ENCODE results near the gene MSMO1. TPM values are rescaled to one million over a fixed set of nuclear protein-coding genes. Genes with fewer than 3 reads are reported as not detected.

The MSMO1 gene
- total and polyA plus RNA-seq, 2 experiments from 2014 or later = 145 to 272 TPM

DNA sequence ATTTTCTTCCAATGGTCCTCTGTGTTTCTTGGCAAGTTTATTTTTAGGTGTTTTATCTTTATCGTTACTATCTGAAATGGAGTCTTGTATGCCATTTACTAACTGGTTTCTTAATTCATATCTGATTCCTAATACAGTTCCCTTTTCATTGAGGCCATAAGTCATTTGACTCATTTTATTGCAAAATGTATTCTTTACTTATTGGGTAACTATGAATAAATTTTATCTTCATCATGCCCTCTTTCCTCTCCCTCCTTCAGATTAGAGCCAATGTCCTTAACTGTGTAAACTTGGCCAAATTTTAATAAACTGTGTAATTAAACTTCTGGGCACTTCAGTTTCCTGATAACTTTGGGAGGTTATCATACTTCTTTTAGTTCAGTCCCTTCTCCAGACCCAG lies 19.3 kb upstream of the MSMO1 start:
- H3K36me3 ChIP-seq (ENCODE audit: insufficient read depth) = no peaks in the 10 kb centered on the region
- Mint-ChIP-seq H3K27ac (no peak overlapping the region), H3K4me3 (no peak overlapping the region), H3K4me1 (no peaks in the 10 kb centered on the region), H3K9me3 (no peaks in the 10 kb centered on the region), H3K27me3 (ENCODE audit: insufficient read depth, low read depth, poor library complexity) (no peaks in the 10 kb centered on the region), H3K36me3 (ENCODE audit: low read depth) (peaks cover 13% of the 10 kb centered on the region; the same call in 2 of the 3 replicates)
- TF ChIP-seq EZH2 (IDR thresholded peaks at IDR 0.05; ENCODE audit: low read depth, unreplicated experiment) (no peak), ZNF331 (CRISPR knock-in tag; IDR thresholded peaks at IDR 0.05; ENCODE audit: low read depth) (no peak), STAT1 (IDR thresholded peaks at IDR 0.05; ENCODE audit: unreplicated experiment) (no peak), POLR2AphosphoS5 (IDR thresholded peaks at IDR 0.05; ENCODE audit: low read depth) (no peak), NANOG (IDR thresholded peaks at IDR 0.05; ENCODE audit: borderline replicate concordance) (no peak), JUNB (IDR thresholded peaks at IDR 0.05; ENCODE audit: unreplicated experiment) (no peak), CREB1 (CRISPR knock-in tag; IDR thresholded peaks at IDR 0.05; ENCODE audit: low read depth) (no peak), ZNF114 (CRISPR knock-in tag; IDR thresholded peaks at IDR 0.05) (no peak), EZH2phosphoT487 (IDR thresholded peaks at IDR 0.05; ENCODE audit: unreplicated experiment) (no peak)
- TF ChIP-seq, protein P1, sequence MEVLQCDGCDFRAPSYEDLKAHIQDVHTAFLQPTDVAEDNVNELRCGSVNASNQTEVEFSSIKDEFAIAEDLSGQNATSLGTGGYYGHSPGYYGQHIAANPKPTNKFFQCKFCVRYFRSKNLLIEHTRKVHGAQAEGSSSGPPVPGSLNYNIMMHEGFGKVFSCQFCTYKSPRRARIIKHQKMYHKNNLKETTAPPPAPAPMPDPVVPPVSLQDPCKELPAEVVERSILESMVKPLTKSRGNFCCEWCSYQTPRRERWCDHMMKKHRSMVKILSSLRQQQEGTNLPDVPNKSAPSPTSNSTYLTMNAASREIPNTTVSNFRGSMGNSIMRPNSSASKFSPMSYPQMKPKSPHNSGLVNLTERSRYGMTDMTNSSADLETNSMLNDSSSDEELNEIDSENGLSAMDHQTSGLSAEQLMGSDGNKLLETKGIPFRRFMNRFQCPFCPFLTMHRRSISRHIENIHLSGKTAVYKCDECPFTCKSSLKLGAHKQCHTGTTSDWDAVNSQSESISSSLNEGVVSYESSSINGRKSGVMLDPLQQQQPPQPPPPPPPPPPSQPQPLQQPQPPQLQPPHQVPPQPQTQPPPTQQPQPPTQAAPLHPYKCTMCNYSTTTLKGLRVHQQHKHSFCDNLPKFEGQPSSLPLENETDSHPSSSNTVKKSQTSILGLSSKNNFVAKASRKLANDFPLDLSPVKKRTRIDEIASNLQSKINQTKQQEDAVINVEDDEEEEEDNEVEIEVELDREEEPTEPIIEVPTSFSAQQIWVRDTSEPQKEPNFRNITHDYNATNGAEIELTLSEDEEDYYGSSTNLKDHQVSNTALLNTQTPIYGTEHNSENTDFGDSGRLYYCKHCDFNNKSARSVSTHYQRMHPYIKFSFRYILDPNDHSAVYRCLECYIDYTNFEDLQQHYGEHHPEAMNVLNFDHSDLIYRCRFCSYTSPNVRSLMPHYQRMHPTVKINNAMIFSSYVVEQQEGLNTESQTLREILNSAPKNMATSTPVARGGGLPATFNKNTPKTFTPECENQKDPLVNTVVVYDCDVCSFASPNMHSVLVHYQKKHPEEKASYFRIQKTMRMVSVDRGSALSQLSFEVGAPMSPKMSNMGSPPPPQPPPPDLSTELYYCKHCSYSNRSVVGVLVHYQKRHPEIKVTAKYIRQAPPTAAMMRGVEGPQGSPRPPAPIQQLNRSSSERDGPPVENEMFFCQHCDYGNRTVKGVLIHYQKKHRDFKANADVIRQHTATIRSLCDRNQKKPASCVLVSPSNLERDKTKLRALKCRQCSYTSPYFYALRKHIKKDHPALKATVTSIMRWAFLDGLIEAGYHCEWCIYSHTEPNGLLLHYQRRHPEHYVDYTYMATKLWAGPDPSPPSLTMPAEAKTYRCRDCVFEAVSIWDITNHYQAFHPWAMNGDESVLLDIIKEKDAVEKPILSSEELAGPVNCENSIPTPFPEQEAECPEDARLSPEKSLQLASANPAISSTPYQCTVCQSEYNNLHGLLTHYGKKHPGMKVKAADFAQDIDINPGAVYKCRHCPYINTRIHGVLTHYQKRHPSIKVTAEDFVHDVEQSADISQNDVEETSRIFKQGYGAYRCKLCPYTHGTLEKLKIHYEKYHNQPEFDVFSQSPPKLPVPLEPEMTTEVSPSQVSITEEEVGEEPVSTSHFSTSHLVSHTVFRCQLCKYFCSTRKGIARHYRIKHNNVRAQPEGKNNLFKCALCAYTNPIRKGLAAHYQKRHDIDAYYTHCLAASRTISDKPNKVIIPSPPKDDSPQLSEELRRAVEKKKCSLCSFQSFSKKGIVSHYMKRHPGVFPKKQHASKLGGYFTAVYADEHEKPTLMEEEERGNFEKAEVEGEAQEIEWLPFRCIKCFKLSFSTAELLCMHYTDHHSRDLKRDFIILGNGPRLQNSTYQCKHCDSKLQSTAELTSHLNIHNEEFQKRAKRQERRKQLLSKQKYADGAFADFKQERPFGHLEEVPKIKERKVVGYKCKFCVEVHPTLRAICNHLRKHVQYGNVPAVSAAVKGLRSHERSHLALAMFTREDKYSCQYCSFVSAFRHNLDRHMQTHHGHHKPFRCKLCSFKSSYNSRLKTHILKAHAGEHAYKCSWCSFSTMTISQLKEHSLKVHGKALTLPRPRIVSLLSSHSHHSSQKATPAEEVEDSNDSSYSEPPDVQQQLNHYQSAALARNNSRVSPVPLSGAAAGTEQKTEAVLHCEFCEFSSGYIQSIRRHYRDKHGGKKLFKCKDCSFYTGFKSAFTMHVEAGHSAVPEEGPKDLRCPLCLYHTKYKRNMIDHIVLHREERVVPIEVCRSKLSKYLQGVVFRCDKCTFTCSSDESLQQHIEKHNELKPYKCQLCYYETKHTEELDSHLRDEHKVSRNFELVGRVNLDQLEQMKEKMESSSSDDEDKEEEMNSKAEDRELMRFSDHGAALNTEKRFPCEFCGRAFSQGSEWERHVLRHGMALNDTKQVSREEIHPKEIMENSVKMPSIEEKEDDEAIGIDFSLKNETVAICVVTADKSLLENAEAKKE (CRISPR knock-in tag; IDR thresholded peaks at IDR 0.05) = no peak
- TF ChIP-seq, protein P2, sequence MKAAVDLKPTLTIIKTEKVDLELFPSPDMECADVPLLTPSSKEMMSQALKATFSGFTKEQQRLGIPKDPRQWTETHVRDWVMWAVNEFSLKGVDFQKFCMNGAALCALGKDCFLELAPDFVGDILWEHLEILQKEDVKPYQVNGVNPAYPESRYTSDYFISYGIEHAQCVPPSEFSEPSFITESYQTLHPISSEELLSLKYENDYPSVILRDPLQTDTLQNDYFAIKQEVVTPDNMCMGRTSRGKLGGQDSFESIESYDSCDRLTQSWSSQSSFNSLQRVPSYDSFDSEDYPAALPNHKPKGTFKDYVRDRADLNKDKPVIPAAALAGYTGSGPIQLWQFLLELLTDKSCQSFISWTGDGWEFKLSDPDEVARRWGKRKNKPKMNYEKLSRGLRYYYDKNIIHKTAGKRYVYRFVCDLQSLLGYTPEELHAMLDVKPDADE (IDR thresholded peaks at IDR 0.05) = no peak
- TF ChIP-seq, protein P3, sequence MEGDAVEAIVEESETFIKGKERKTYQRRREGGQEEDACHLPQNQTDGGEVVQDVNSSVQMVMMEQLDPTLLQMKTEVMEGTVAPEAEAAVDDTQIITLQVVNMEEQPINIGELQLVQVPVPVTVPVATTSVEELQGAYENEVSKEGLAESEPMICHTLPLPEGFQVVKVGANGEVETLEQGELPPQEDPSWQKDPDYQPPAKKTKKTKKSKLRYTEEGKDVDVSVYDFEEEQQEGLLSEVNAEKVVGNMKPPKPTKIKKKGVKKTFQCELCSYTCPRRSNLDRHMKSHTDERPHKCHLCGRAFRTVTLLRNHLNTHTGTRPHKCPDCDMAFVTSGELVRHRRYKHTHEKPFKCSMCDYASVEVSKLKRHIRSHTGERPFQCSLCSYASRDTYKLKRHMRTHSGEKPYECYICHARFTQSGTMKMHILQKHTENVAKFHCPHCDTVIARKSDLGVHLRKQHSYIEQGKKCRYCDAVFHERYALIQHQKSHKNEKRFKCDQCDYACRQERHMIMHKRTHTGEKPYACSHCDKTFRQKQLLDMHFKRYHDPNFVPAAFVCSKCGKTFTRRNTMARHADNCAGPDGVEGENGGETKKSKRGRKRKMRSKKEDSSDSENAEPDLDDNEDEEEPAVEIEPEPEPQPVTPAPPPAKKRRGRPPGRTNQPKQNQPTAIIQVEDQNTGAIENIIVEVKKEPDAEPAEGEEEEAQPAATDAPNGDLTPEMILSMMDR (conservative IDR thresholded peaks at IDR 0.05; ENCODE audit: low read depth in 2 of 2) = no peak
- TF ChIP-seq, protein P4, sequence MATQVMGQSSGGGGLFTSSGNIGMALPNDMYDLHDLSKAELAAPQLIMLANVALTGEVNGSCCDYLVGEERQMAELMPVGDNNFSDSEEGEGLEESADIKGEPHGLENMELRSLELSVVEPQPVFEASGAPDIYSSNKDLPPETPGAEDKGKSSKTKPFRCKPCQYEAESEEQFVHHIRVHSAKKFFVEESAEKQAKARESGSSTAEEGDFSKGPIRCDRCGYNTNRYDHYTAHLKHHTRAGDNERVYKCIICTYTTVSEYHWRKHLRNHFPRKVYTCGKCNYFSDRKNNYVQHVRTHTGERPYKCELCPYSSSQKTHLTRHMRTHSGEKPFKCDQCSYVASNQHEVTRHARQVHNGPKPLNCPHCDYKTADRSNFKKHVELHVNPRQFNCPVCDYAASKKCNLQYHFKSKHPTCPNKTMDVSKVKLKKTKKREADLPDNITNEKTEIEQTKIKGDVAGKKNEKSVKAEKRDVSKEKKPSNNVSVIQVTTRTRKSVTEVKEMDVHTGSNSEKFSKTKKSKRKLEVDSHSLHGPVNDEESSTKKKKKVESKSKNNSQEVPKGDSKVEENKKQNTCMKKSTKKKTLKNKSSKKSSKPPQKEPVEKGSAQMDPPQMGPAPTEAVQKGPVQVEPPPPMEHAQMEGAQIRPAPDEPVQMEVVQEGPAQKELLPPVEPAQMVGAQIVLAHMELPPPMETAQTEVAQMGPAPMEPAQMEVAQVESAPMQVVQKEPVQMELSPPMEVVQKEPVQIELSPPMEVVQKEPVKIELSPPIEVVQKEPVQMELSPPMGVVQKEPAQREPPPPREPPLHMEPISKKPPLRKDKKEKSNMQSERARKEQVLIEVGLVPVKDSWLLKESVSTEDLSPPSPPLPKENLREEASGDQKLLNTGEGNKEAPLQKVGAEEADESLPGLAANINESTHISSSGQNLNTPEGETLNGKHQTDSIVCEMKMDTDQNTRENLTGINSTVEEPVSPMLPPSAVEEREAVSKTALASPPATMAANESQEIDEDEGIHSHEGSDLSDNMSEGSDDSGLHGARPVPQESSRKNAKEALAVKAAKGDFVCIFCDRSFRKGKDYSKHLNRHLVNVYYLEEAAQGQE (IDR thresholded peaks at IDR 0.05; ENCODE audit: unreplicated experiment) = no peak
- no peak overlapping the region for H3K4me2 ChIP-seq
- no peaks in the 10 kb centered on the region for H3K79me2 ChIP-seq (replicated peaks; ENCODE audit: insufficient read depth)
- no peaks in the 10 kb centered on the region for H3K27me3 ChIP-seq (ENCODE audit: insufficient read depth)
- no peak overlapping the region for H2AFZ ChIP-seq
- ATAC-seq (no peak), DNase-seq (ENCODE audit: low spot score) (no peak)
- no peak overlapping the region for H3K4me3 ChIP-seq
- no peaks in the 10 kb centered on the region for H3F3A ChIP-seq (replicated peaks; ENCODE audit: low read depth)
- H4K20me1 ChIP-seq (replicated peaks; ENCODE audit: insufficient read depth) = no peaks in the 10 kb centered on the region
- H3K9me2 ChIP-seq (ENCODE audit: insufficient read depth) = no peaks in the 10 kb centered on the region
- H3K27ac ChIP-seq (ENCODE audit: low read depth) = no peak overlapping the region
- no peaks in the 10 kb centered on the region for H3K4me1 ChIP-seq (ENCODE audit: insufficient read depth)

Measured in GM23338 (cell line).